ENCODE measurements around the gene GRIPAP1. TPM values are rescaled to one million over a fixed set of nuclear protein-coding genes. Genes with fewer than 3 reads are reported as not detected.

Gene GRIPAP1
- total RNA-seq, 1 donor from 2014 or later, result 89.9 TPM

- peaks cover 18% of the 10 kb centered on the region for H3K9me3 Mint-ChIP-seq (ENCODE audit: low read depth)
- peaks cover 11% of the 10 kb centered on the region for H3K36me3 Mint-ChIP-seq (ENCODE audit: insufficient read depth)
- TF ChIP-seq, protein P1, sequence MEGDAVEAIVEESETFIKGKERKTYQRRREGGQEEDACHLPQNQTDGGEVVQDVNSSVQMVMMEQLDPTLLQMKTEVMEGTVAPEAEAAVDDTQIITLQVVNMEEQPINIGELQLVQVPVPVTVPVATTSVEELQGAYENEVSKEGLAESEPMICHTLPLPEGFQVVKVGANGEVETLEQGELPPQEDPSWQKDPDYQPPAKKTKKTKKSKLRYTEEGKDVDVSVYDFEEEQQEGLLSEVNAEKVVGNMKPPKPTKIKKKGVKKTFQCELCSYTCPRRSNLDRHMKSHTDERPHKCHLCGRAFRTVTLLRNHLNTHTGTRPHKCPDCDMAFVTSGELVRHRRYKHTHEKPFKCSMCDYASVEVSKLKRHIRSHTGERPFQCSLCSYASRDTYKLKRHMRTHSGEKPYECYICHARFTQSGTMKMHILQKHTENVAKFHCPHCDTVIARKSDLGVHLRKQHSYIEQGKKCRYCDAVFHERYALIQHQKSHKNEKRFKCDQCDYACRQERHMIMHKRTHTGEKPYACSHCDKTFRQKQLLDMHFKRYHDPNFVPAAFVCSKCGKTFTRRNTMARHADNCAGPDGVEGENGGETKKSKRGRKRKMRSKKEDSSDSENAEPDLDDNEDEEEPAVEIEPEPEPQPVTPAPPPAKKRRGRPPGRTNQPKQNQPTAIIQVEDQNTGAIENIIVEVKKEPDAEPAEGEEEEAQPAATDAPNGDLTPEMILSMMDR (IDR thresholded peaks at IDR 0.05; ENCODE audit: unreplicated experiment), result no peak
- H3K4me1 Mint-ChIP-seq (ENCODE audit: low read depth), result peaks cover 10% of the 10 kb centered on the region
- DNase-seq (ENCODE audit: low spot score, unreplicated experiment), result no peak
- H3K27me3 Mint-ChIP-seq, result no peaks in the 10 kb centered on the region
- H3K27ac Mint-ChIP-seq, result no peak overlapping the region
- H3K4me3 Mint-ChIP-seq (ENCODE audit: low read depth), result peak overlapping the region; percentile 99
Observed at GRCh38 chrX:49000636-49001035, 1.4 kb downstream of the GRIPAP1 start.

DNA sequence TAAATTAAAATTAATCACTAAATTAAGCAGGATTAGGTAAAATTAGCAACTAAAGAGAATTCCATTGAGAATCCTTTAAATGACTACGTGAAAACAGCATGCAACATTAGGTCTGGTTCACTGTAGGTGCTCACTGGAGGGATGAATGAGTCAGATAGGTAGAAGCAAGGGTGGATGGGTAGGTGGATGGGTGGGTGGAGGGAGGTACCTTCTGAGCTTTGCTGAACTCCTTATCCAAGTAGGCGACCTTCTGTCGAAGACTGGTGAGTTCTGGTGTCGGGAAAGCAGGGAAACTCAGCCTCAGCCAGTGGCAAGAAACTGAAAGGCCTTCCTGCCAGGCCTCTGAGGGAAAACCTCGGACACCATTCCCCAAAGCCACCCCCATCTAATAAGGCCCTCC lies 3.0 kb downstream of the GRIPAP1 start:
- Mint-ChIP-seq H3K36me3 (ENCODE audit: insufficient read depth) (peaks cover 15% of the 10 kb centered on the region), H3K4me3 (ENCODE audit: low read depth) (no peak overlapping the region), H3K27ac (no peak overlapping the region), H3K27me3 (no peaks in the 10 kb centered on the region), H3K9me3 (ENCODE audit: low read depth) (peaks cover 22% of the 10 kb centered on the region), H3K4me1 (ENCODE audit: low read depth) (peaks cover 10% of the 10 kb centered on the region)
- TF ChIP-seq, protein P1 (IDR thresholded peaks at IDR 0.05; ENCODE audit: unreplicated experiment), result no peak
- DNase-seq (ENCODE audit: low spot score, unreplicated experiment), result no peak

GRCh38 chrX:48998391-48998790 lies 3.7 kb downstream of the GRIPAP1 start:
- Mint-ChIP-seq H3K4me1 (ENCODE audit: low read depth) (peaks cover 7% of the 10 kb centered on the region), H3K27ac (no peak overlapping the region), H3K27me3 (no peaks in the 10 kb centered on the region), H3K9me3 (ENCODE audit: low read depth) (peaks cover 19% of the 10 kb centered on the region), H3K4me3 (ENCODE audit: low read depth) (no peak overlapping the region), H3K36me3 (ENCODE audit: insufficient read depth) (peaks cover 16% of the 10 kb centered on the region)
- no peak for DNase-seq (ENCODE audit: low spot score, unreplicated experiment)
- TF ChIP-seq, protein P1 (IDR thresholded peaks at IDR 0.05; ENCODE audit: unreplicated experiment), result no peak

DNA sequence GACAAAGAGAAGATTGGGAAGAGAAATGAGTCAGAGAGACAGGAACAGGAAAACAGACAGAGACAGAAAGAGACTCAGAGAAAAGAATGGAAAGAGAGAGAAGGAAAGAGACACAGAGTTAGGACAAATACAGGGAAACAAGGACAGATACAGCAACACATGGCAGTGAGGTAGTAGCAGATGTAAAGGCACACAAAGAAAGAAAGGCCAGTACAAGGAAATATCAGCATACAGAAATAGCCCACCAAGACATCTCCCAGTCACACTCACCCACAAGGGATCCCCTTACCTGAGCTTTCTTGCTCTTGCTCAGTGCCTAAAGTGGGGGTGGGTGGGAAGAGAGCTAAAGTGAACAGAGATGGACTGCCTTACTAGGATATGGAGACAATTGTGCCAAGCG lies 4.2 kb downstream of the GRIPAP1 start:
- H3K36me3 Mint-ChIP-seq (ENCODE audit: insufficient read depth), result peaks cover 21% of the 10 kb centered on the region
- H3K27ac Mint-ChIP-seq, result no peak overlapping the region
- H3K4me1 Mint-ChIP-seq (ENCODE audit: low read depth), result peaks cover 7% of the 10 kb centered on the region
- peaks cover 19% of the 10 kb centered on the region for H3K9me3 Mint-ChIP-seq (ENCODE audit: low read depth)
- TF ChIP-seq, protein P1 (IDR thresholded peaks at IDR 0.05; ENCODE audit: unreplicated experiment), result no peak
- no peaks in the 10 kb centered on the region for H3K27me3 Mint-ChIP-seq
- H3K4me3 Mint-ChIP-seq (ENCODE audit: low read depth), result no peak overlapping the region
- DNase-seq (ENCODE audit: low spot score, unreplicated experiment), result no peak

GRCh38 chrX:48997455-48997854 lies 4.6 kb downstream of the GRIPAP1 start:
- Mint-ChIP-seq H3K4me1 (ENCODE audit: low read depth) (peaks cover 7% of the 10 kb centered on the region), H3K27me3 (no peaks in the 10 kb centered on the region), H3K9me3 (ENCODE audit: low read depth) (peaks cover 19% of the 10 kb centered on the region), H3K4me3 (ENCODE audit: low read depth) (no peak overlapping the region), H3K36me3 (ENCODE audit: insufficient read depth) (peaks cover 23% of the 10 kb centered on the region), H3K27ac (no peak overlapping the region)
- TF ChIP-seq, protein P1 (IDR thresholded peaks at IDR 0.05; ENCODE audit: unreplicated experiment), result no peak
- DNase-seq (ENCODE audit: low spot score, unreplicated experiment), result no peak
